Trophoblast cell (in vitro differentiated cells and primary cell): ENCODE results near the gene CLASP1.

ENCODE experiments used
- DNase-seq, 2 donors: peaks; one replicate each; pipeline ENCODE4 v3.0.0-alpha.2; 2016
- H2AFZ ChIP-seq: 2 replicates; pipeline ENCODE4 v1.6.1; 2013; ENCODE audit warnings: low read length, moderate library complexity, mild to moderate bottlenecking; ENCODE audit not compliant: insufficient read depth, poor library complexity
- H2AK5ac ChIP-seq: 2 replicates; pipeline ENCODE4 v1.6.1; 2013; ENCODE audit warnings: mild to moderate bottlenecking, low read length
- H2BK120ac ChIP-seq: 2 replicates; pipeline ENCODE4 v1.6.1; 2013; ENCODE audit warnings: low read length, mild to moderate bottlenecking, moderate library complexity; ENCODE audit not compliant: insufficient read depth, poor library complexity
- H2BK12ac ChIP-seq: 2 replicates; pipeline ENCODE4 v1.6.1; 2013; ENCODE audit warnings: mild to moderate bottlenecking, low read length, moderate library complexity
- H2BK5ac ChIP-seq: 2 replicates; pipeline ENCODE4 v1.6.1; 2013; ENCODE audit warnings: low read length, low read depth, moderate library complexity, mild to moderate bottlenecking; ENCODE audit not compliant: poor library complexity
- H3K14ac ChIP-seq: 2 replicates; pipeline ENCODE4 v1.6.1; 2013; ENCODE audit warnings: mild to moderate bottlenecking, low read length
- H3K18ac ChIP-seq: 2 replicates; pipeline ENCODE4 v1.6.1; 2013; ENCODE audit warnings: mild to moderate bottlenecking, low read length
- H3K23ac ChIP-seq: 2 replicates; pipeline ENCODE4 v1.6.1; 2013; ENCODE audit warnings: low read length
- H3K27ac ChIP-seq: 2 replicates; pipeline ENCODE4 v1.5.1; 2013; ENCODE audit warnings: low read depth, mild to moderate bottlenecking, inconsistent platforms, low read length, moderate library complexity
- H3K27me3 ChIP-seq: 2 replicates; pipeline ENCODE4 v1.6.1; 2013; ENCODE audit warnings: inconsistent platforms, mild to moderate bottlenecking, low read length, moderate library complexity; ENCODE audit not compliant: insufficient read depth
- H3K36me3 ChIP-seq, 2 experiments: 1 replicate in 1 of 2; 2 replicates in 1 of 2; pipeline ENCODE4 v1.6.1; 2013; ENCODE audit warnings: low read length in 2 of 2, mild to moderate bottlenecking in 2 of 2, moderate library complexity in 1 of 2; ENCODE audit not compliant: insufficient read depth in 2 of 2, control insufficient read depth in 1 of 2
- H3K4ac ChIP-seq: 2 replicates; pipeline ENCODE4 v1.6.1; 2013; ENCODE audit warnings: low read depth, mild to moderate bottlenecking, low read length, moderate library complexity
- H3K4me1 ChIP-seq, 2 experiments: 1 replicate in 1 of 2; 2 replicates in 1 of 2; pipeline ENCODE4 v1.6.1; 2013; ENCODE audit warnings: low read length in 2 of 2, mild to moderate bottlenecking in 2 of 2, moderate library complexity in 1 of 2; ENCODE audit not compliant: insufficient read depth in 2 of 2, control insufficient read depth in 1 of 2
- H3K4me2 ChIP-seq: 2 replicates; pipeline ENCODE4 v1.6.1; 2013; ENCODE audit warnings: inconsistent platforms, mild to moderate bottlenecking, low read length, moderate library complexity
- H3K4me3 ChIP-seq: 2 replicates; pipeline ENCODE4 v1.5.1; 2013; ENCODE audit warnings: mild to moderate bottlenecking, low read depth, low read length, inconsistent platforms
- H3K79me1 ChIP-seq: one replicate; pipeline ENCODE4 v1.6.1; 2013; ENCODE audit warnings: low read length
- H3K79me2 ChIP-seq: 2 replicates; pipeline ENCODE4 v1.6.1; 2013; ENCODE audit warnings: low read length, mild to moderate bottlenecking; ENCODE audit not compliant: control insufficient read depth, insufficient read depth, poor library complexity
- H3K9ac ChIP-seq: 2 replicates; pipeline ENCODE4 v1.6.1; 2013; ENCODE audit warnings: mild to moderate bottlenecking, low read length
- H3K9me3 ChIP-seq: 2 replicates; pipeline ENCODE4 v1.6.1; 2013; ENCODE audit warnings: low read depth, mild to moderate bottlenecking, control low read depth, inconsistent platforms, low read length; ENCODE audit not compliant: insufficient read depth
- H4K12ac ChIP-seq: 2 replicates; pipeline ENCODE4 v1.6.1; 2013; ENCODE audit warnings: low read depth, mild to moderate bottlenecking, low read length, moderate library complexity
- H4K8ac ChIP-seq: 2 replicates; pipeline ENCODE4 v1.6.1; 2013; ENCODE audit warnings: low read depth, mild to moderate bottlenecking, low read length, moderate library complexity
- H4K91ac ChIP-seq: one replicate; pipeline ENCODE4 v1.6.1; 2013; ENCODE audit warnings: low read depth, mild to moderate bottlenecking, low read length, moderate library complexity
- WGBS: extraction: QIAGEN DNeasy Blood & Tissue Kit; methylation state at CpG from one replicate; pipeline ENCODE4 v1.1.7; 2013; ENCODE audit warnings: missing lambda C conversion rate; ENCODE audit not compliant: insufficient read length, insufficient coverage; ENCODE audit errors: extremely low coverage; 5-methylcytosine and 5-hydroxymethylcytosine counted together

CLASP1 gene

DNA sequence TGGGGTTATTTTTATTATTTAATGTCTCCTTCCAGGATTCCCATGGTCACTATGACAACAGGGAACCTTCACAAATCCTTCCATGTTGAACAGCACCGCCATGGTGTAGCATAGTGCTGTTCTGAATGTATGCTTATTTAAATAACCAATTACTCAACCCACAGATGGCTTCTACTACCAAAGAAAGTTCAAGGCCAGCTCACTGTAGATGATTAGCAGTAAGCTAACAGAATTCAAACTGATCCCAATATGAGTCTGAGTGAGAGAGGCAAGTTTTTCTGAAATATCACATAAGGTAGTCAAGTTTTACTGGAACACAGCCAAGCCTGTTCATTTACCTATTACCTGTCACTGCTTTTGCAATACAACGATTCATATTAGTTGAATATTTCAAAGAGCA, 51.2 kb downstream of the CLASP1 start:
- Histone ChIP-seq H4K12ac (no peak overlapping the region), H3K9me3 (no peaks in the 10 kb centered on the region), H2BK12ac (no peak overlapping the region), H3K4ac (no peak overlapping the region), H4K91ac (no peak overlapping the region), H3K4me2 (no peak overlapping the region), H4K8ac (no peak overlapping the region), H3K79me2 (no peaks in the 10 kb centered on the region), H2BK120ac (no peak overlapping the region), H2AFZ (no peak overlapping the region), H3K23ac (no peak overlapping the region), H3K4me1 (no peaks in the 10 kb centered on the region), H3K18ac (no peak overlapping the region), H3K27me3 (no peaks in the 10 kb centered on the region), H3K4me3 (no peak overlapping the region), H3K9ac (no peak overlapping the region), H3K27ac (no peak overlapping the region), H3K79me1 (no peaks in the 10 kb centered on the region), H3K36me3 (peaks cover 0 to 5% of the 10 kb centered on the region in 2 experiments), H2BK5ac (no peak overlapping the region), H2AK5ac (no peak overlapping the region), H3K14ac (no peak overlapping the region)
- no CpG with 5 or more reads among the region's 2 CpGs for WGBS
- no peak for DNase-seq

DNA sequence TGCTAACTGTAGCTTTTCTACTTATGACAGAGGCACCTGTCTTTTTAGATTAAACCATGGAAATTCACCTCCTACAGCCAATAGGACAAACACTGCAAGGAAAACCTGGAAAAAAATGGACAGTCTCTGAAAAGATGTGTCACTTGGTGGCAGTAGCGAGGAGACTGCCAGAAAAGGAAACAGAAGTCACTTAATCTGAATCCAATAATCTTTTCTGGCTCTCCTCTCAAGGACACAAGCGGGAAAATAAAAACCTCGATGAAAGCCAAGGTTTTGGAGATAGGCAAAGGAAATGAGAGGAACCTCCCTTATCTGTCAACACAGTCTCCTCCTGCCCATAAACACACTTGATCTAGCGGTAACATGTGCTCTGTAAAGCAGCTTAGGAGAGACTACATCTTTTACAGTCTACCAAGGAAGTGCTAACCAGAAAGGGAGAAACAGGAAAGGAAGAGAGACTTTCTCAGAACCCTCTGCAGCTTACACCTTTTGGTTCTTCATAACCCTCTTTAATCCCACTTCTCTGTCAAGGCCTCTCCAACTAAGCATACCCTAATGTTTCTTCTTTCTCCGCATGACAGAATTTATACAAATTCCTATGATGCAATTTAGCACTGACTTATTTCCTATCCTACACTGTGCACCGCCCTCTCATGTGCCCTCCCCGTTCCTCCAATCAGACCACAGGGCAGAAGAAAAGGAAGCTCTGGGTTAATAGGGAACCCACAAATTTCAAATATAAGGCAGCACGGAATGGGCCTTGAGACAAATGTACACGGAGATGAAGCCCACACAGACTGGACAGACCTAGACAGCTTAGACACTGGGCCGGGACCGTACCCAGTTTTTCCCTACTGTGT, 52.8 kb downstream of the CLASP1 start:
- no peak overlapping the region for H3K27ac ChIP-seq
- H2BK120ac ChIP-seq, result no peak overlapping the region
- H3K27me3 ChIP-seq, result no peaks in the 10 kb centered on the region
- H3K18ac ChIP-seq, result no peak overlapping the region
- no peak overlapping the region for H2AK5ac ChIP-seq
- no peak overlapping the region for H3K4me2 ChIP-seq
- peaks cover 0 to 3% of the 10 kb centered on the region in 2 experiments for H3K36me3 ChIP-seq
- H4K91ac ChIP-seq, result no peak overlapping the region
- H4K8ac ChIP-seq, result no peak overlapping the region
- no CpG with 5 or more reads among the region's 11 CpGs for WGBS
- no peak overlapping the region for H2AFZ ChIP-seq
- no peak overlapping the region for H3K14ac ChIP-seq
- H4K12ac ChIP-seq, result no peak overlapping the region
- H3K9me3 ChIP-seq, result no peaks in the 10 kb centered on the region
- no peaks in the 10 kb centered on the region for H3K4me1 ChIP-seq
- H3K4ac ChIP-seq, result no peak overlapping the region
- H3K9ac ChIP-seq, result no peak overlapping the region
- H2BK12ac ChIP-seq, result no peak overlapping the region
- H3K79me1 ChIP-seq, result no peaks in the 10 kb centered on the region
- no peaks in the 10 kb centered on the region for H3K79me2 ChIP-seq
- peak in 1 of 2 donors; percentile 23 for DNase-seq
- H3K4me3 ChIP-seq, result no peak overlapping the region
- H2BK5ac ChIP-seq, result no peak overlapping the region
- H3K23ac ChIP-seq, result no peak overlapping the region

DNA sequence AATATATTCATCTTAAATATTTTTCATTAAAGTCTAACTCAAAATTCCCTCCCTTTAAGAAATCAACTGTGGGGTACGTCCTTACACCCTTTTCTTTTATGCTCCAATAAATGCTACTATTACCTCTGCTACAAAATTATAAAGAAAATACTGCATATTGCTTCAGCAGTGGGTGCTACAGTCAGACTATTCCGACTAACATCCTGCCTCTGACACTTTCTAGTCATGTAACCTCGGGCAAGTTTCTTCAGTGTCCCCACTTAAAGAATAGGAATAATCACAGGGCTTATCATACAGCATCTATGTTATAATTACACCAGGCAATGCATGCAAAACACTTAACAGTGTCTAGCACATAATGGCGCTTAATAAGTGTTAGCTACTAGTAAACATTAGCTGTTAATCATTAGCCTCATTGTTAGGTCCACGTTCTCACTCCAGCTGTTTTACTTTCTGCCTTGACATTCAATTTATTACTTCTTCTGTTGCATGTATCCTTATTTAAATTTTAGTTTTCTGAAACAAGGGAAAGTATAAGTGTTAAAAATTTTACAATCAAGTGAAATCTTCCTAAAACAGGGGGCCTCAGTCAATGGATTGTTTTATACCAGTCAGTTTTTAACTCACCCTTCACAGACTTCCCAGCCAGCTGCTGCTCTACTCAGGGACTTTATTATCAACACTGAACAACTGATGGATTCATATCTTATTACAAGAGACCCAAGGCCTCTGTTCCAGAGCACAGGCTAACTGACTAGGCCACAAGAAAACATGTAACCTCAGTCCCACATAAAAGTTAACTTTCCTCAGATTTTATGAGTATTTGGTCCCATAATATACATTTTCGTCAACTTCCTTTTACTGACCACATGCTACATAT, 54.0 kb downstream of the CLASP1 start:
- H4K12ac ChIP-seq, result no peak overlapping the region
- no peak overlapping the region for H3K4me2 ChIP-seq
- H2AK5ac ChIP-seq, result no peak overlapping the region
- no peak overlapping the region for H3K4ac ChIP-seq
- no peaks in the 10 kb centered on the region for H3K27me3 ChIP-seq
- DNase-seq, result no peak
- no peak overlapping the region for H2BK120ac ChIP-seq
- no peak overlapping the region for H3K18ac ChIP-seq
- no peaks in the 10 kb centered on the region for H3K4me1 ChIP-seq
- no peaks in the 10 kb centered on the region for H3K79me1 ChIP-seq
- no CpG with 5 or more reads among the region's 6 CpGs for WGBS
- H4K91ac ChIP-seq, result no peak overlapping the region
- H3K27ac ChIP-seq, result no peak overlapping the region
- H4K8ac ChIP-seq, result no peak overlapping the region
- no peak overlapping the region for H3K4me3 ChIP-seq
- no peaks in the 10 kb centered on the region for H3K9me3 ChIP-seq
- H3K9ac ChIP-seq, result no peak overlapping the region
- no peak overlapping the region for H2BK12ac ChIP-seq
- H2BK5ac ChIP-seq, result no peak overlapping the region
- H3K23ac ChIP-seq, result no peak overlapping the region
- peaks cover 0 to 3% of the 10 kb centered on the region in 2 experiments for H3K36me3 ChIP-seq
- H3K79me2 ChIP-seq, result no peaks in the 10 kb centered on the region
- H3K14ac ChIP-seq, result no peak overlapping the region
- H2AFZ ChIP-seq, result no peak overlapping the region

DNA sequence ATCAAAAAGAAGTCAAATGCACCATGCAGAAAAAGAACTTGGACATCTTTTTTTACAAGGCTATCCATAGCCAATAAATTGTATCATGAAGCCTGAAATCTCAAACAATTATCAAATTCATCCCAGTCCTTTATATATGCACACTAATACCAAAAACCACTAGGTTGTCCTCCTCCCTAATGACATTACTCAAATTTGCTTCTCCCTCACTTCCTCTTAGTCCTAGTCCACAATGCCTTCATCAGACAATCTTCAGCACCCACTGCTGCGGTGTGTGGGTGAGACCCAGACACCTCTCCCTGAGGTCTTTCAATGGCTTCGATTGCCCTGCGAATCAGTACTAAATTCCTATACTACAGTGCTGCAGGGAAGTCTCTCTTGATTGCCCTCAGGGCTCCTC, 58.1 kb downstream of the CLASP1 start:
- no peak overlapping the region for H4K91ac ChIP-seq
- peaks cover 0 to 2% of the 10 kb centered on the region in 2 experiments for H3K36me3 ChIP-seq
- no peak overlapping the region for H3K14ac ChIP-seq
- no peak overlapping the region for H3K23ac ChIP-seq
- H2BK120ac ChIP-seq, result no peak overlapping the region
- H2BK12ac ChIP-seq, result no peak overlapping the region
- no peak overlapping the region for H2AK5ac ChIP-seq
- H3K27me3 ChIP-seq, result no peaks in the 10 kb centered on the region
- no peak overlapping the region for H4K8ac ChIP-seq
- H3K9ac ChIP-seq, result no peak overlapping the region
- no peak overlapping the region for H2BK5ac ChIP-seq
- no peak overlapping the region for H3K4me2 ChIP-seq
- H3K4me3 ChIP-seq, result no peak overlapping the region
- WGBS, result no CpG with 5 or more reads among the region's 3 CpGs
- no peaks in the 10 kb centered on the region for H3K9me3 ChIP-seq
- no peak overlapping the region for H3K18ac ChIP-seq
- no peak overlapping the region for H4K12ac ChIP-seq
- no peaks in the 10 kb centered on the region for H3K79me2 ChIP-seq
- H2AFZ ChIP-seq, result no peak overlapping the region
- no peak overlapping the region for H3K27ac ChIP-seq
- DNase-seq, result no peak
- no peaks in the 10 kb centered on the region for H3K79me1 ChIP-seq
- H3K4me1 ChIP-seq, result no peaks in the 10 kb centered on the region
- H3K4ac ChIP-seq, result no peak overlapping the region
